H1 (cell line): ENCODE results near the gene HEXIM1. TPM values are rescaled to one million over a fixed set of nuclear protein-coding genes. Genes with fewer than 3 reads are reported as not detected.

ENCODE experiments used
- CTCF ChIA-PET: fragments of 300-600 bp; sonication (Branson Sonifier 250); formaldehyde crosslinking; loops from one replicate; lab custom pipeline; 2021; ENCODE audit not compliant: partially characterized antibody; lab: Charles Lee
- POLR2A ChIA-PET: fragments of 300-600 bp; sonication (Branson Sonifier 250); formaldehyde crosslinking; loops from one replicate; lab custom pipeline; 2021; ENCODE audit warnings: inconsistent platforms; ENCODE audit not compliant: partially characterized antibody; lab: Charles Lee
- DNase-seq, 2 experiments: peaks; one replicate each; pipeline versions ENCODE4 v3.0.0 to v3.0.0-alpha.2; 2010 to 2022; ENCODE audit warnings: low spot score in 2 of 2, low read depth in 1 of 2, mixed read lengths in 1 of 2
- FAIRE-seq: peaks from 2 replicates; lab custom pipeline; 2011; peaks lifted over from hg19 to GRCh38; lab: Jason Lieb, UNC
- H2AFZ ChIP-seq: 2 replicates; pipeline ENCODE4 v1.8.1; 2012; ENCODE audit warnings: low read length, inconsistent platforms
- H2AK5ac ChIP-seq: 2 replicates; pipeline ENCODE4 v1.6.1; 2013; ENCODE audit warnings: low read depth, low read length
- H2BK120ac ChIP-seq: replicated peaks from 2 replicates; pipeline ENCODE3; 2013; ENCODE audit warnings: low read depth, low read length, inconsistent platforms
- H2BK12ac ChIP-seq: 2 replicates; pipeline ENCODE4 v1.6.1; 2013; ENCODE audit warnings: low read depth, low read length
- H2BK15ac ChIP-seq: 2 replicates; pipeline ENCODE4 v1.6.1; 2013; ENCODE audit warnings: low read length
- H2BK20ac ChIP-seq: 2 replicates; pipeline ENCODE4 v1.6.1; 2013; ENCODE audit warnings: low read length
- H2BK5ac ChIP-seq: 2 replicates; pipeline ENCODE4 v1.6.1; 2013; ENCODE audit warnings: low read depth, low read length
- H3K14ac ChIP-seq: 2 replicates; pipeline ENCODE4 v1.6.1; 2013; ENCODE audit warnings: inconsistent platforms; ENCODE audit not compliant: insufficient read length
- H3K18ac ChIP-seq: 2 replicates; pipeline ENCODE4 v1.6.1; 2013; ENCODE audit warnings: low read length; ENCODE audit errors: extremely low read depth
- H3K23ac ChIP-seq: 2 replicates; pipeline ENCODE4 v1.6.1; 2013; ENCODE audit warnings: inconsistent platforms; ENCODE audit not compliant: insufficient read length
- H3K23me2 ChIP-seq: 2 replicates; pipeline ENCODE4 v1.6.1; 2013; ENCODE audit warnings: low read depth, low read length
- H3K27ac ChIP-seq: 2 replicates; pipeline ENCODE4 v1.6.1; 2011; ENCODE audit warnings: low read depth, low read length, inconsistent platforms
- H3K27me3 ChIP-seq, 4 experiments: replicated peaks in 1 of 4; 1 replicate in 1 of 4; 2 replicates in 3 of 4; pipeline versions ENCODE4 v1.6.1 to v1.8.1; 2011 to 2013; ENCODE audit warnings: low read length in 3 of 4, mild to moderate bottlenecking in 3 of 4, inconsistent platforms in 2 of 4, mixed read lengths in 2 of 4, moderate library complexity in 1 of 4; ENCODE audit not compliant: control insufficient read depth in 3 of 4, insufficient read depth in 3 of 4; ENCODE audit errors: extremely low read depth in 1 of 4
- H3K36me3 ChIP-seq, 4 experiments: 2 replicates each; pipeline versions ENCODE4 v1.6.1 to v1.8.1; 2011 to 2013; ENCODE audit warnings: mild to moderate bottlenecking in 4 of 4, low read length in 3 of 4, moderate library complexity in 2 of 4, control low read depth in 1 of 4, inconsistent platforms in 1 of 4; ENCODE audit not compliant: insufficient read depth in 4 of 4, control insufficient read depth in 2 of 4
- H3K4ac ChIP-seq: replicated peaks from 2 replicates; pipeline ENCODE3; 2013; ENCODE audit warnings: low read length, low read depth, mixed read lengths, inconsistent platforms; ENCODE audit not compliant: insufficient read length
- H3K4me1 ChIP-seq, 4 experiments: replicated peaks in 1 of 4; 1 replicate in 1 of 4; 2 replicates in 3 of 4; pipeline versions ENCODE4 v1.6.1 to v1.8.1; 2011 to 2013; ENCODE audit warnings: low read length in 3 of 4, inconsistent platforms in 2 of 4, mixed read lengths in 1 of 4; ENCODE audit not compliant: insufficient read depth in 4 of 4, control insufficient read depth in 3 of 4
- H3K4me2 ChIP-seq, 2 experiments: 2 replicates each; pipeline versions ENCODE4 v1.6.1 to v1.8.1; 2011 to 2013; ENCODE audit warnings: low read depth in 2 of 2, low read length in 2 of 2, control low read depth in 1 of 2, inconsistent platforms in 1 of 2, mild to moderate bottlenecking in 1 of 2; ENCODE audit not compliant: insufficient read depth in 1 of 2
- H3K4me3 ChIP-seq, 4 experiments: fragments of 200-600, 300-600 bp in 1 of 4; sonication (generic), shearing (Covaris generic), sonication (Bioruptor Twin) in 1 of 4; 2 replicates each; pipeline versions ENCODE4 v1.5.1 to v1.8.1; 2011 to 2016; ENCODE audit warnings: low read length in 4 of 4, low read depth in 3 of 4, control low read depth in 2 of 4, inconsistent platforms in 2 of 4, mild to moderate bottlenecking in 2 of 4, mixed read lengths in 1 of 4, moderate library complexity in 1 of 4; ENCODE audit not compliant: insufficient read depth in 2 of 4; ENCODE audit errors: extremely low read depth in 1 of 4
- H3K56ac ChIP-seq: replicated peaks from 2 replicates; pipeline ENCODE3; 2013; ENCODE audit warnings: low read depth, mild to moderate bottlenecking, mixed read lengths, low read length, inconsistent platforms; ENCODE audit not compliant: insufficient read length
- H3K79me1 ChIP-seq: 2 replicates; pipeline ENCODE4 v1.6.1; 2013; ENCODE audit warnings: low read depth, low read length, control low read depth
- H3K79me2 ChIP-seq, 2 experiments: 2 replicates each; pipeline versions ENCODE4 v1.6.1 to v1.8.1; 2012 to 2013; ENCODE audit warnings: low read length in 2 of 2, mild to moderate bottlenecking in 2 of 2, inconsistent platforms in 1 of 2; ENCODE audit not compliant: insufficient read depth in 2 of 2, control insufficient read depth in 1 of 2
- H3K9ac ChIP-seq, 4 experiments: replicated peaks in 1 of 4; 1 replicate in 1 of 4; 2 replicates in 3 of 4; pipeline versions ENCODE4 v1.6.1 to v1.8.1; 2011 to 2013; ENCODE audit warnings: low read depth in 3 of 4, low read length in 3 of 4, control low read depth in 2 of 4, mild to moderate bottlenecking in 2 of 4, moderate library complexity in 2 of 4, inconsistent platforms in 1 of 4; ENCODE audit errors: extremely low read depth in 1 of 4
- H3K9me3 ChIP-seq, 2 experiments: 2 replicates each; pipeline versions ENCODE4 v1.6.1 to v1.8.1; 2012 to 2013; ENCODE audit warnings: mild to moderate bottlenecking in 2 of 2, moderate library complexity in 2 of 2, control low read depth in 1 of 2, inconsistent platforms in 1 of 2, low read depth in 1 of 2, low read length in 1 of 2, mixed read lengths in 1 of 2; ENCODE audit not compliant: insufficient read depth in 2 of 2
- H4K20me1 ChIP-seq, 2 experiments: replicated peaks in 1 of 2; 2 replicates each; pipeline versions ENCODE3 to v1.8.1; 2011 to 2013; ENCODE audit warnings: inconsistent platforms in 2 of 2, low read length in 2 of 2, mild to moderate bottlenecking in 1 of 2; ENCODE audit not compliant: insufficient read depth in 2 of 2, control insufficient read depth in 1 of 2
- H4K5ac ChIP-seq: 2 replicates; pipeline ENCODE4 v1.6.1; 2013; ENCODE audit warnings: low read length, low read depth, mixed read lengths, inconsistent platforms; ENCODE audit not compliant: insufficient read length
- H4K8ac ChIP-seq: 2 replicates; pipeline ENCODE4 v1.8.0; 2013; ENCODE audit warnings: mild to moderate bottlenecking, moderate library complexity, low read length, inconsistent platforms; ENCODE audit not compliant: insufficient read depth; ENCODE audit errors: extremely low read depth
- H4K91ac ChIP-seq: replicated peaks from 2 replicates; pipeline ENCODE3; 2013; ENCODE audit warnings: low read length, mixed read lengths, inconsistent platforms; ENCODE audit not compliant: insufficient read length
- CHD1 ChIP-seq: IDR thresholded peaks from 2 replicates; pipeline ENCODE4 v1.6.1; 2012; ENCODE audit warnings: low read depth, low read length, improper control_type of control experiment
- GTF2F1 ChIP-seq: IDR thresholded peaks from 2 replicates; pipeline ENCODE4 v1.6.1; 2012; ENCODE audit warnings: low read depth, low read length, improper control_type of control experiment, borderline replicate concordance
- HDAC2 ChIP-seq, 2 experiments: fragments of 300-600 bp in 1 of 2; sonication (generic) in 1 of 2; IDR thresholded peaks; 2 replicates each; pipeline ENCODE4 v1.6.1; 2011 to 2012; ENCODE audit warnings: low read depth in 2 of 2, low read length in 2 of 2, mild to moderate bottlenecking in 2 of 2, moderate library complexity in 2 of 2, borderline replicate concordance in 1 of 2, inconsistent platforms in 1 of 2
- HDAC6 ChIP-seq: IDR thresholded peaks from one replicate; pipeline ENCODE4 v1.7.1; 2012; ENCODE audit warnings: low read depth, mild to moderate bottlenecking, inconsistent platforms, low read length, moderate library complexity
- JUND ChIP-seq: IDR thresholded peaks from 2 replicates; pipeline ENCODE4 v1.6.1; 2011; ENCODE audit warnings: mild to moderate bottlenecking, improper control_type of control experiment, low read length
- NRF1 ChIP-seq: IDR thresholded peaks from 2 replicates; pipeline ENCODE4 v1.6.1; 2011; ENCODE audit warnings: mild to moderate bottlenecking, low read depth, low read length, improper control_type of control experiment
- RBBP5 ChIP-seq: IDR thresholded peaks from 2 replicates; pipeline ENCODE4 v1.7.1; 2012; ENCODE audit warnings: low read depth, mild to moderate bottlenecking, inconsistent platforms, low read length, moderate library complexity, borderline replicate concordance
- SAP30 ChIP-seq: fragments of 300-600 bp; sonication (generic); IDR thresholded peaks from 2 replicates; pipeline ENCODE4 v1.7.1; 2012; ENCODE audit warnings: low read length, moderate library complexity, mild to moderate bottlenecking, inconsistent platforms; ENCODE audit not compliant: insufficient read depth, insufficient replicate concordance
- SIRT6 ChIP-seq: IDR thresholded peaks from one replicate; pipeline ENCODE4 v1.7.1; 2012; ENCODE audit warnings: low read length, inconsistent platforms
- SIX5 ChIP-seq: IDR thresholded peaks from 2 replicates; pipeline ENCODE4 v1.6.1; 2011; ENCODE audit warnings: mild to moderate bottlenecking, low read depth, low read length
- SP4 ChIP-seq: IDR thresholded peaks from 2 replicates; pipeline ENCODE4 v1.6.1; 2012; ENCODE audit warnings: low read length, inconsistent platforms
- ZNF274 ChIP-seq: IDR thresholded peaks from 2 replicates; pipeline ENCODE4 v1.7.0; 2012; ENCODE audit warnings: low read length, borderline replicate concordance; ENCODE audit errors: extremely low read depth
- WGBS, 2 experiments: shearing (Covaris generic) in 1 of 2; methylation state at CpG; one replicate each; pipeline versions ENCODE4 v1.1.6 to v1.1.7; 2013 to 2015; ENCODE audit warnings: low lambda C conversion rate in 2 of 2, mixed read lengths in 2 of 2, inconsistent platforms in 1 of 2, low coverage in 1 of 2, missing lambda C conversion rate in 1 of 2; ENCODE audit not compliant: insufficient replicate concordance in 2 of 2, insufficient coverage in 1 of 2, insufficient read length in 1 of 2; ENCODE audit errors: extremely low coverage in 1 of 2, missing lambda C conversion rate in 1 of 2; 5-methylcytosine and 5-hydroxymethylcytosine counted together
- polyA plus RNA-seq, 7 experiments: library from polyadenylated mRNA; depleted of rRNA in 3 of 7; stranded (reverse) in 5 of 7; unstranded in 2 of 7; fragments of >200 nt in 5 of 7; fragments of 200-250 nt in 2 of 7; gene quantifications; 1 replicate in 5 of 7; 2 replicates in 1 of 7; 4 replicates in 1 of 7; pipeline versions ENCODE4 v1.2.1 to v1.2.3, GENCODE V29; 2011 to 2013; ENCODE audit warnings: missing spikeins in 2 of 7, mixed read lengths in 2 of 7
- total RNA-seq: library from RNA; stranded (reverse); fragmentation: NEBNext Ultra II Directional; extraction: Animal tissue kit (Norgen Biotek cat#: 25700); gene quantifications from 2 replicates; pipeline ENCODE4 v1.2.1, GENCODE V29; 2021
- TF ChIP-seq, protein P1 (sequence below): IDR thresholded peaks from 2 replicates; pipeline ENCODE4 v1.6.1; 2012; ENCODE audit warnings: inconsistent platforms

The HEXIM1 gene
- total and polyA plus RNA-seq, 2 of the 8 experiments (the other 6 are each of a cell fraction or from before 2014, with no cell fraction given) = 9.1 to 38.3 TPM

DNA sequence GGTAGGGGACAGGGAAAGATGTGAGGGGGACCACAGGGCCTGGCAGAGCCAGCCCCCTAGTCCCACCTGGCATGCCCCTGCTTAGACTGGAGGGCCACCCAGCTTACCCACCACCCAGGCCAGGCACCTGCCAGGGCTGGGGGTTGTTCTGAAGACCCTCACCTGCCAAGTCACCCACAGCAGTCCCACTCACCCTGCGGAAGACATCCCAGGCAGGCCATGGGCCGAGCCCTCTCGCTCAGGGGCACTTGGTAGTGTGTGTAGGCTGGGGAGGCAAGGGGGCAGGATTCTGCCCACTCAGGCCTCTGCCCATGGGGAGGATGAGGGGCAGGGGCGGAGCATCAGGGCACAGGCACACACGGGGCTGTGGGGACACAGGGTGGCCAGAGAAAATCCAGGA is 19.9 kb upstream of the HEXIM1 start:
- ChIA-PET CTCF (interaction anchor here (0.6 to 11.7 kb wide), 9 partner anchors 9 to 284 kb away, joined by 3 to 156 read pairs (median 5); no protein-coding TSS in a partner anchor), POLR2A (interaction anchor here (0.7 to 15.8 kb wide), 7 partner anchors 11 to 94 kb away, joined by 3 to 185 read pairs (median 5); partner anchors contain the start of genes HEXIM1 and HEXIM2)
- H3K4me3 ChIP-seq = no peak overlapping the region
- H3K56ac ChIP-seq = no peak overlapping the region
- H3K14ac ChIP-seq = no peak overlapping the region
- H4K91ac ChIP-seq = peak overlapping the region; percentile 100
- peaks cover 5 to 13% of the 10 kb centered on the region in 2 experiments for H4K20me1 ChIP-seq
- no peak overlapping the region for H3K9ac ChIP-seq
- H3K23me2 ChIP-seq = peaks cover 8% of the 10 kb centered on the region; the same call in 1 of the 2 replicates
- DNase-seq (no peak), FAIRE-seq (no peak)
- H3K4me2 ChIP-seq = no peak overlapping the region
- H3K4ac ChIP-seq = peak overlapping the region; percentile 53
- peak overlapping the region; percentile 29; the same call in 1 of the 2 replicates for H2BK15ac ChIP-seq
- H2AK5ac ChIP-seq = no peak overlapping the region
- no peak overlapping the region for H2BK120ac ChIP-seq
- H3K27ac ChIP-seq = 0 out of 2 replicates have a peak overlapping the region, but pooled peaks have one; percentile 11
- H3K79me2 ChIP-seq = no peaks in the 10 kb centered on the region
- H2BK20ac ChIP-seq = no peak overlapping the region
- H3K18ac ChIP-seq = peak overlapping the region; percentile 48; the same call in 1 of the 2 replicates
- WGBS, 2 experiments = 82% methylated on average over 5 of the region's 5 CpGs; no CpG with 5 or more reads in 1 of the 2 experiments
- H2BK12ac ChIP-seq = peak overlapping the region; percentile 60; the same call in 1 of the 2 replicates
- H3K36me3 ChIP-seq = no peaks in the 10 kb centered on the region
- H3K23ac ChIP-seq = no peak overlapping the region
- no peak overlapping the region for H2AFZ ChIP-seq
- H3K79me1 ChIP-seq = no peaks in the 10 kb centered on the region
- H3K27me3 ChIP-seq = no peaks in the 10 kb centered on the region
- peak overlapping the region; percentile 17; the same call in 1 of the 2 replicates for H4K8ac ChIP-seq
- no peaks in the 10 kb centered on the region for H3K9me3 ChIP-seq
- 0 out of 2 replicates have a peak overlapping the region, but pooled peaks have one; percentile 97 for H2BK5ac ChIP-seq
- no peak overlapping the region for H4K5ac ChIP-seq
- peaks cover 0 to 20% (median 11%) of the 10 kb centered on the region in 4 experiments; a peak in 5 of 7 replicates for H3K4me1 ChIP-seq
- TF ChIP-seq SIX5 (no peak), GTF2F1 (no peak), NRF1 (no peak), SAP30 (no peak), CHD1 (no peak), HDAC2 (IDR thresholded peaks at IDR 0.05; ENCODE audit: borderline replicate concordance in 1 of 2, low read depth in 2 of 2, low read length in 2 of 2) (no peak), SP4 (no peak), HDAC6 (no peak), SIRT6 (no peak), ZNF274 (no peak), RBBP5 (no peak), JUND (no peak)
- TF ChIP-seq, protein P1, sequence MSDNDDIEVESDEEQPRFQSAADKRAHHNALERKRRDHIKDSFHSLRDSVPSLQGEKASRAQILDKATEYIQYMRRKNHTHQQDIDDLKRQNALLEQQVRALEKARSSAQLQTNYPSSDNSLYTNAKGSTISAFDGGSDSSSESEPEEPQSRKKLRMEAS = no peak
